NCI-H187 (cell line): ENCODE measurements around the gene SGPL1.

ENCODE experiments used
- DNase-seq, 2 experiments: peaks; one replicate each; lab custom pipeline; 2025; lab: John Stamatoyannopoulos, UW

SGPL1 gene

GRCh38 chr10:70780370-70780760, 35.4 kb upstream of the SGPL1 start:
- DNase-seq: no peak

- no peak for DNase-seq
These were observed 35.0 kb upstream of the SGPL1 start for GRCh38 chr10:70780772-70781171.

- no peak for DNase-seq
These were observed 34.2 kb upstream of the SGPL1 start for GRCh38 chr10:70781461-70782051.

GRCh38 chr10:70782086-70782745, 33.5 kb upstream of the SGPL1 start:
- no peak for DNase-seq

GRCh38 chr10:70782746-70783680, 32.7 kb upstream of the SGPL1 start:
- DNase-seq: no peak

GRCh38 chr10:70784016-70784415, 31.7 kb upstream of the SGPL1 start:
- DNase-seq: no peak

- DNase-seq: no peak
These were observed 31.3 kb upstream of the SGPL1 start for GRCh38 chr10:70784471-70784870.

GRCh38 chr10:70785190-70785589, 30.6 kb upstream of the SGPL1 start, which contains the start of gene TBATA:
TSS of gene TBATA (minus strand) at chr10:70785377. CDS start at chr10:70783379, 1,998 bp downstream.
- no peak for DNase-seq

- DNase-seq: no peak
These were observed 28.8 kb upstream of the SGPL1 start for GRCh38 chr10:70786799-70787415.

- no peak for DNase-seq
These were observed 24.2 kb upstream of the SGPL1 start for GRCh38 chr10:70791386-70792039.

GRCh38 chr10:70795613-70796012, 20.1 kb upstream of the SGPL1 start:
- no peak for DNase-seq

GRCh38 chr10:70797840-70798239, 17.9 kb upstream of the SGPL1 start:
- DNase-seq: no peak

- DNase-seq: no peak
These were observed 16.6 kb upstream of the SGPL1 start for GRCh38 chr10:70799124-70799523.

- no peak for DNase-seq
These were observed 13.9 kb upstream of the SGPL1 start for GRCh38 chr10:70801854-70802253.

- DNase-seq: no peak
These were observed 11.8 kb upstream of the SGPL1 start for GRCh38 chr10:70803775-70804420.

GRCh38 chr10:70804421-70804808, 11.3 kb upstream of the SGPL1 start:
- DNase-seq: no peak

- DNase-seq: no peak
These were observed 10.0 kb upstream of the SGPL1 start for GRCh38 chr10:70805619-70806215.

- DNase-seq: no peak
These were observed 8.9 kb upstream of the SGPL1 start for GRCh38 chr10:70806841-70807240.

GRCh38 chr10:70807556-70807955, 8.2 kb upstream of the SGPL1 start:
- no peak for DNase-seq

GRCh38 chr10:70809011-70809611, 6.6 kb upstream of the SGPL1 start:
- no peak for DNase-seq

GRCh38 chr10:70809726-70810125, 6.0 kb upstream of the SGPL1 start:
- DNase-seq: no peak
